Gastrocnemius medialis (tissue), 4 donors: ENCODE measurements around the gene CYB561A3.

Experiments used
- CTCF ChIP-seq, 5 experiments: fragments of 450-650 bp in 3 of 5; fragments of 200-600 bp in 2 of 5; sonication (generic) in 2 of 5; IDR thresholded peaks in 4 of 5; conservative IDR thresholded peaks in 1 of 5; 1 replicate in 4 of 5; 2 replicates in 1 of 5; pipeline ENCODE4 v1.5.1; 2016 to 2019; ENCODE audit warnings: antibody characterized with exemption in 5 of 5, mild to moderate bottlenecking in 3 of 5, moderate library complexity in 3 of 5
- POLR2A ChIP-seq, 2 donors: fragments of 450-650 bp; IDR thresholded peaks; one replicate each; pipeline ENCODE4 v1.6.1; 2017; ENCODE audit warnings: antibody characterized with exemption in 2 of 2, mild to moderate bottlenecking in 2 of 2, moderate library complexity in 2 of 2

GRCh38 chr11:61357894-61358239, 3.8 kb downstream of the CYB561A3 start:
- TF ChIP-seq CTCF (IDR thresholded peaks at IDR 0.05 in 4 of 5, conservative IDR thresholded peaks at IDR 0.05 in 1 of 5) (no peak), POLR2A (IDR thresholded peaks at IDR 0.05) (no peak)
